H1 (cell line): ENCODE data around the gene REPS2. TPM values are rescaled to one million over a fixed set of nuclear protein-coding genes. Genes with fewer than 3 reads are reported as not detected.

Experiments
- POLR2AphosphoS5 ChIP-seq: IDR thresholded peaks from 2 replicates; pipeline ENCODE4 v1.6.1; 2011; ENCODE audit warnings: low read depth, low read length
- polyA plus RNA-seq, 7 experiments: library from polyadenylated mRNA; depleted of rRNA in 3 of 7; stranded (reverse) in 5 of 7; unstranded in 2 of 7; fragments of >200 nt in 5 of 7; fragments of 200-250 nt in 2 of 7; gene quantifications; 1 replicate in 5 of 7; 2 replicates in 1 of 7; 4 replicates in 1 of 7; pipeline versions ENCODE4 v1.2.1 to v1.2.3, GENCODE V29; 2011 to 2013; ENCODE audit warnings: missing spikeins in 2 of 7, mixed read lengths in 2 of 7
- total RNA-seq: library from RNA; stranded (reverse); fragmentation: NEBNext Ultra II Directional; extraction: Animal tissue kit (Norgen Biotek cat#: 25700); gene quantifications from 2 replicates; pipeline ENCODE4 v1.2.1, GENCODE V29; 2021

REPS2 gene
- total and polyA plus RNA-seq, 2 of the 8 experiments (the other 6 are each of a cell fraction or from before 2014, with no cell fraction given), result 0.79 to 4.3 TPM

- no peak for TF ChIP-seq POLR2AphosphoS5
- TF ChIP-seq, all 59 proteins: peak for 0
Measured at GRCh38 chrX:17012465-17012864, 66.0 kb downstream of the REPS2 start (continued).
